Measurements from ENCODE around the gene TPSAB1.

The TPSAB1 gene

GRCh38 chr16:1287982-1288670 is 47.6 kb downstream of the TPSAB1 start:
- TF ChIP-seq SIN3A (IDR thresholded peaks at IDR 0.05; ENCODE audit: borderline replicate concordance, insufficient read depth, low read length) = no peak
- TF ChIP-seq REST (IDR thresholded peaks at IDR 0.05; ENCODE audit: insufficient read depth in 1 of 2, low read depth in 2 of 2, low read length in 2 of 2) = no peak
- TF ChIP-seq FOXP2 (optimal IDR thresholded peaks at IDR 0.05; ENCODE audit: borderline replicate concordance, extremely low read depth, extremely low read length, insufficient read depth) = no peak
- no peak for TF ChIP-seq TAF1 (IDR thresholded peaks at IDR 0.05; ENCODE audit: borderline replicate concordance, insufficient read depth, low read length)
- TF ChIP-seq POLR2AphosphoS5 (IDR thresholded peaks at IDR 0.05; ENCODE audit: low read depth, low read length) = no peak

- no peak for TF ChIP-seq FOXP2 (optimal IDR thresholded peaks at IDR 0.05; ENCODE audit: borderline replicate concordance, extremely low read depth, extremely low read length, insufficient read depth)
- TF ChIP-seq SIN3A (IDR thresholded peaks at IDR 0.05; ENCODE audit: borderline replicate concordance, insufficient read depth, low read length) = no peak
- no peak for TF ChIP-seq POLR2AphosphoS5 (IDR thresholded peaks at IDR 0.05; ENCODE audit: low read depth, low read length)
- no peak for TF ChIP-seq REST (IDR thresholded peaks at IDR 0.05; ENCODE audit: insufficient read depth in 1 of 2, low read depth in 2 of 2, low read length in 2 of 2)
- no peak for TF ChIP-seq TAF1 (IDR thresholded peaks at IDR 0.05; ENCODE audit: borderline replicate concordance, insufficient read depth, low read length)
Observed at GRCh38 chr16:1288813-1289476, 48.4 kb downstream of the TPSAB1 start.

GRCh38 chr16:1289477-1289866 is 49.0 kb downstream of the TPSAB1 start:
- no peak for TF ChIP-seq FOXP2 (optimal IDR thresholded peaks at IDR 0.05; ENCODE audit: borderline replicate concordance, extremely low read depth, extremely low read length, insufficient read depth)
- no peak for TF ChIP-seq SIN3A (IDR thresholded peaks at IDR 0.05; ENCODE audit: borderline replicate concordance, insufficient read depth, low read length)
- no peak for TF ChIP-seq POLR2AphosphoS5 (IDR thresholded peaks at IDR 0.05; ENCODE audit: low read depth, low read length)
- TF ChIP-seq TAF1 (IDR thresholded peaks at IDR 0.05; ENCODE audit: borderline replicate concordance, insufficient read depth, low read length) = no peak
- no peak for TF ChIP-seq REST (IDR thresholded peaks at IDR 0.05; ENCODE audit: insufficient read depth in 1 of 2, low read depth in 2 of 2, low read length in 2 of 2)

GRCh38 chr16:1290063-1290501 is 49.6 kb downstream of the TPSAB1 start:
- TF ChIP-seq TAF1 (IDR thresholded peaks at IDR 0.05; ENCODE audit: borderline replicate concordance, insufficient read depth, low read length) = no peak
- no peak for TF ChIP-seq POLR2AphosphoS5 (IDR thresholded peaks at IDR 0.05; ENCODE audit: low read depth, low read length)
- TF ChIP-seq FOXP2 (optimal IDR thresholded peaks at IDR 0.05; ENCODE audit: borderline replicate concordance, extremely low read depth, extremely low read length, insufficient read depth) = no peak
- TF ChIP-seq SIN3A (IDR thresholded peaks at IDR 0.05; ENCODE audit: borderline replicate concordance, insufficient read depth, low read length) = no peak
- TF ChIP-seq REST (IDR thresholded peaks at IDR 0.05; ENCODE audit: insufficient read depth in 1 of 2, low read depth in 2 of 2, low read length in 2 of 2) = no peak

Data from PFSK-1 (cell line).